HepG2 (cell line): ENCODE measurements around the gene MLF1. TPM values are rescaled to one million over a fixed set of nuclear protein-coding genes. Genes with fewer than 3 reads are reported as not detected.

Source experiments
- CAMTA2 ChIP-seq: sonication (generic); formaldehyde crosslinking; IDR thresholded peaks from 2 replicates; pipeline ENCODE4 v1.4.0; 2020; ENCODE audit warnings: mild to moderate bottlenecking, missing genetic modification reagents, borderline replicate concordance
- CSRNP1 ChIP-seq: sonication (generic); formaldehyde crosslinking; IDR thresholded peaks from 2 replicates; pipeline ENCODE4 v1.8.1; 2023; ENCODE audit warnings: mild to moderate bottlenecking, missing genetic modification reagents
- EED ChIP-seq: sonication (generic); formaldehyde crosslinking; IDR thresholded peaks from 2 replicates; pipeline ENCODE4 v1.5.0; 2020; ENCODE audit warnings: mild to moderate bottlenecking, missing genetic modification reagents
- FUBP1 ChIP-seq: sonication (generic); formaldehyde crosslinking; IDR thresholded peaks from 2 replicates; pipeline ENCODE4 v1.5.1; 2020; ENCODE audit warnings: missing genetic modification reagents, mild to moderate bottlenecking, borderline replicate concordance
- NR2F1 ChIP-seq, 2 experiments: fragments of 450-650 bp in 1 of 2; formaldehyde crosslinking in 1 of 2; IDR thresholded peaks; 2 replicates each; pipeline versions ENCODE4 v1.5.0 to v1.6.1; 2016 to 2020; ENCODE audit warnings: mild to moderate bottlenecking in 1 of 2, missing compliant biosample characterization in 1 of 2, missing genetic modification reagents in 1 of 2, moderate library complexity in 1 of 2
- PLSCR1 ChIP-seq: sonication (generic); formaldehyde crosslinking; IDR thresholded peaks from 2 replicates; pipeline ENCODE4 v1.5.0; 2020; ENCODE audit warnings: missing genetic modification reagents, mild to moderate bottlenecking, borderline replicate concordance
- PREB ChIP-seq: sonication (generic); formaldehyde crosslinking; IDR thresholded peaks from 2 replicates; pipeline ENCODE4 v1.4.0; 2020; ENCODE audit warnings: missing genetic modification reagents
- RNF2 ChIP-seq: fragments of 450-650 bp; conservative IDR thresholded peaks from 2 replicates; pipeline ENCODE4 v1.6.1; 2016; ENCODE audit warnings: low read depth
- SMAD9 ChIP-seq: sonication (generic); formaldehyde crosslinking; IDR thresholded peaks from 2 replicates; pipeline ENCODE4 v1.5.1; 2020; ENCODE audit warnings: mild to moderate bottlenecking, missing genetic modification reagents
- SOX5 ChIP-seq: IDR thresholded peaks from 2 replicates; pipeline ENCODE4 v1.6.1; 2016; ENCODE audit warnings: borderline replicate concordance
- SP2 ChIP-seq: sonication (generic); formaldehyde crosslinking; IDR thresholded peaks from 2 replicates; pipeline ENCODE4 v1.5.1; 2020; ENCODE audit warnings: mild to moderate bottlenecking, missing genetic modification reagents
- TCF7L2 ChIP-seq: IDR thresholded peaks from 2 replicates; pipeline ENCODE4 v1.6.1; 2011; ENCODE audit warnings: mild to moderate bottlenecking, low read depth, low read length, moderate library complexity
- TEF ChIP-seq: sonication (generic); formaldehyde crosslinking; IDR thresholded peaks from 2 replicates; pipeline ENCODE4 v1.5.0; 2020; ENCODE audit warnings: missing genetic modification reagents
- ZBTB25 ChIP-seq: IDR thresholded peaks from 2 replicates; pipeline ENCODE4 v1.6.1; 2018; ENCODE audit warnings: missing genetic modification reagents
- ZNF274 ChIP-seq: sonication (generic); formaldehyde crosslinking; IDR thresholded peaks from 2 replicates; pipeline ENCODE4 v1.5.1; 2020; ENCODE audit warnings: mild to moderate bottlenecking, missing genetic modification reagents
- ZNF484 ChIP-seq: sonication (generic); formaldehyde crosslinking; IDR thresholded peaks from 2 replicates; pipeline ENCODE4 v1.5.1; 2020; ENCODE audit warnings: mild to moderate bottlenecking, low read depth, missing genetic modification reagents, borderline replicate concordance
- ZNF580 ChIP-seq: IDR thresholded peaks from 2 replicates; pipeline ENCODE4 v1.6.1; 2016; ENCODE audit warnings: low read depth, borderline replicate concordance
- ZUFSP ChIP-seq: sonication (generic); formaldehyde crosslinking; IDR thresholded peaks from 2 replicates; pipeline ENCODE4 v1.9.0; 2021; ENCODE audit warnings: missing genetic modification reagents, mild to moderate bottlenecking, borderline replicate concordance
- polyA plus RNA-seq, 8 experiments: library from polyadenylated mRNA; depleted of rRNA in 3 of 8; stranded (reverse) in 7 of 8; unstranded in 1 of 8; fragments of >200 nt; fragmentation: Illumina TruSeq in 4 of 8; extraction: Trizol in 4 of 8; gene quantifications; 2 replicates each; pipeline versions ENCODE4 v1.2.1 to v1.2.3, GENCODE V29; 2011 to 2016; ENCODE audit warnings: low read depth in 4 of 8, missing spikeins in 1 of 8, mixed read lengths in 1 of 8; ENCODE audit not compliant: insufficient read depth in 1 of 8
- total RNA-seq, 5 experiments: library from RNA; depleted of rRNA; stranded (reverse); fragments of >200 nt; fragmentation: Illumina TruSeq; extraction: Trizol; gene quantifications; 2 replicates each; pipeline ENCODE4 v1.2.3, GENCODE V29; 2016; ENCODE audit warnings: low read depth in 1 of 5

The MLF1 gene
- total and polyA plus RNA-seq, 2 of the 13 experiments (the other 11 are each of a cell fraction or from before 2014, with no cell fraction given): 0.88 to 1.0 TPM

GRCh38 chr3:158644345-158644908 is 73.4 kb downstream of the MLF1 start, which contains the start of gene GFM1 (continued):
- TF ChIP-seq PLSCR1 (CRISPR knock-in tag): no peak
- TF ChIP-seq NR2F1 (CRISPR knock-in tag; IDR thresholded peaks at IDR 0.05): peak in 1 of 2 experiments; percentile 40; a peak in 1 of 4 replicates
- peak; percentile 66; the same call in 1 of the 2 replicates for TF ChIP-seq ZNF274 (CRISPR knock-in tag)
- TF ChIP-seq ZNF484: no peak
- no peak for TF ChIP-seq TCF7L2
- TF ChIP-seq SMAD9 (CRISPR knock-in tag): no peak
- TF ChIP-seq ZBTB25: peak; percentile 99
- TF ChIP-seq EED: no peak
- TF ChIP-seq ZUFSP (CRISPR knock-in tag): no peak
- no peak for TF ChIP-seq CAMTA2 (CRISPR knock-in tag)
- 0 out of 2 replicates have a peak, but pooled peaks have one; percentile 38 for TF ChIP-seq TEF
- TF ChIP-seq CSRNP1 (CRISPR knock-in tag): no peak; the same call in 1 of the 2 replicates
- peak; percentile 90 for TF ChIP-seq RNF2
- TF ChIP-seq ZNF580 (CRISPR knock-in tag): peak; percentile 91; the same call in 1 of the 2 replicates
- TF ChIP-seq FUBP1 (CRISPR knock-in tag): no peak
- no peak for TF ChIP-seq PREB (CRISPR knock-in tag)
- peak; percentile 64 for TF ChIP-seq SP2 (CRISPR knock-in tag)
- TF ChIP-seq SOX5 (CRISPR knock-in tag): peak; percentile 60; the same call in 1 of the 2 replicates
